Measurements from ENCODE around the gene EIF4EBP2.

GRCh38 chr10:70399177-70399576, 4.8 kb upstream of the EIF4EBP2 start:
- TF ChIP-seq POLR2A (IDR thresholded peaks at IDR 0.05), result no peak
- TF ChIP-seq CTCF (IDR thresholded peaks at IDR 0.05), result no peak
- TF ChIP-seq EP300 (IDR thresholded peaks at IDR 0.05), result no peak
